Activated CD8-positive, alpha-beta memory T cell treated with anti-CD3 and anti-CD28 coated beads for 4 hours (primary cell): ENCODE results near the gene CFAP299.

Experiments
- DNase-seq, 2 donors: peaks; one replicate each; pipeline ENCODE4 v3.0.0-alpha.2; 2020; ENCODE audit warnings: low read depth in 2 of 2

CFAP299 gene

DNA sequence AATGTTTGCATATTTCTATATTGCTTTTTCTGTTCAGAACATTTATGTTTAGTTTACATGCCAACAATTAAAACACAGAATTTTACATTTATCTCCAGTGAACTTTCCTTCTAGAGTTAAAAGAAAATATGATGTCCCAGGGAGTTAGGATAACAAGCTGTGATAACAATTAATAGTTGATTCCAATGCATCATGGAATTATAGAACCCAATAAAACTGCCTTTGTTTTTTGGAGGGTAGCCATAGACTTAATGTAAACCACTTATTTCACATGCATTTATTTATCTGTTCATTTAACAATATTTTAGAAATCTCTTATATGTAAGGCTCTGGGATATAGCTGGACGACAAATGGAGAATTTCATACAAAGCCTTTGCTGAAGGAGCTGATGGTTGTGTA lies 180.0 kb downstream of the CFAP299 start:
- DNase-seq = no peak

DNA sequence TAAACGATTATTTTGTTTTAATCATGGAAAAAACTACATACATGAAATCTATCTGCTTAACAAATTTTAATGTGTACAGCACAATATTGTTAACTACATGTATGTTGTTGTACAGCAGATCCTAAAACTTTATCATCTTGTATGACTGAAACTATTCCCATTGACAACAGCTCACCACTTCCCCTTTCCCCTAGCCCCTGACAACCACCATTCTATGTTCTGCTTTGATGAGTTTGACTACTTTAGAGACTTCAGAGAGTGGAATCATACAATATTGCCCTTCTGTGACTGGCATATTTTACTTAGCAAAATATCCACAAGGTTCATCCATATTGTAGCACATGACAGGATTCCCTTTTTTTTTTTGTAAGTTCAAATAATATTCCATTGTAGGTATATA lies 185.9 kb downstream of the CFAP299 start:
- no peak for DNase-seq

DNA sequence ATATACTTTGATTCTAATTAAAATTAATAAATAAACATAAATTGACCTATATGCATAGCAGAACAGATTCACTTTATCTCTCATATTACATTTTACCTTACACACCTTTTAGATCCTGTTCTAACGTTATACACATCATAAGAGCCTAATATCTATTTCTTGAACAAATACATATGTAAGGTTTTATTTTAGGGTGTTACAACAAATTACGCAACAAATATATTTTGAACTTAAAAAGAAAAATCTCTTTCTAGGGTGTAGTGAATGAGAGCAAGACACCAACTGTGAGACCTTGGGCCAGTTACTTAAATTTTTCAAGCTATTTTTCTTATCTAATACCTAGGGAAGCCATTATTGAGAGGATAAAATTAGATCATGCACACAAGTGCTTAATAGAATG lies 191.2 kb downstream of the CFAP299 start:
- DNase-seq = no peak

DNA sequence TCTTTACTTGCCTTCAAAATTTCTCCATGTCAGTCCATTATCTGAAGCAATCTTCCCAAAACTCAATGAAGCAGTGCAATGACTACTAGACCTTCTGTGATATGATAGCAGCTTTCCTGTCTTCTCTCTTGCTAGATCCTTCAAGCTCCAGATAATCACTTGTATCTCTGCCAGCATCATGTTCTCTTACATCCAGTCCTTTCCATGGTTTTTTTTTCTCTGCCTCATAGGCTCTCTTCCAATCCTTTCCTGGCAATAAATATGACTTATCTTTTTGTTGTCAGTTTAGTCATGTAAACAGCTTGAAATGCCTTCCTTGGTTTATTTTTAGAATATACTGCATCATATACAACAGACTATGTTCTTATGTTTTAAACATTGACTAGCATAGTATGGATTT lies 193.5 kb downstream of the CFAP299 start:
- no peak for DNase-seq

DNA sequence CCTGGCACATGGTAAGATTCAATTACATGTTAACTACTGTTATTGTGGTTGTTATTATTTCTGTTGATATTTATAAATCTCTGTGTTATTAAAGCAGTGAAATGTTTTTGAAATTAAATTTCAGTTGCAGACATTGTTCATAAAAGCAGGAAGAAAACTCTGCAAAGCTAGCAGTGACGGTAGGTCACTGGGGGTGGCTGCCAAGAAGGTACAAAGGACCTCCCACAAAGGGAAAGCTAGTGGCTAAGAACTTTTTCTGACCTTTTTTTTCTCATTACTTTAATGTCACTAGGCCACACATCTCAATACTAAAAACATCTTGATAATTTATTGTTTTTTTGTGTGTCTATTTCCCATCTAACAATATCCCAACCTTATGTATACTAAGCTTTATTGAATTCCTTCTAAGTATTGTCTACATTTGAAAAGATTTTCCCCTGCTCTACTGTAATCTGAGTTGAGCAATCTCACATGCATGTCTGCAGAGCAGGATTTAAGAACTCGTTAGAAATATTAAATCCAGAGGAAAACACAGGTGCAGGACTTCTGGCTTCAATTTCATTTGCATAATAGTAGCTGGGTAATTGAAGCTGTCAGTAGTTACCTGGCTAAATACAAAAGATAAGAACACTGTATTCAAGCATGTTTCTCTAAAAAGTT lies 197.3 kb downstream of the CFAP299 start:
- no peak for DNase-seq

DNA sequence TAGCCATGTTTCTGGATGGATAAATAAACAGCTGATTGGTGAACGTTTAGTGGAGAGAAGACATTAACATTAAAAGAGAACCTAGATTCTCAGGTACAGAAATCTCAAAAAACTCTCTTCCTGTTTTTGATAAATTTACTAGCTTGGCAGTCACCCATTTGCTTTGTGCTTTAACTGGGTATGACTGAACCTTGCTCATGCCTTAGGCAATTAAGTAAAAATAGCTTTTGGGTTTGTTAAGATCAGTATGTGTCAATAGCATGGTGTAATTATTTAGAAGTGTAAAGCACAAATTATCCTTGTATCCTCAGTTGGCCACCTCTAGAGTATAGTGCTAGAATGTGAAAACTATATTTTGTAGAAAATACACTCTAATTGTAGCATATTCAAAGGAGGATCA lies 200.0 kb downstream of the CFAP299 start:
- no peak for DNase-seq

DNA sequence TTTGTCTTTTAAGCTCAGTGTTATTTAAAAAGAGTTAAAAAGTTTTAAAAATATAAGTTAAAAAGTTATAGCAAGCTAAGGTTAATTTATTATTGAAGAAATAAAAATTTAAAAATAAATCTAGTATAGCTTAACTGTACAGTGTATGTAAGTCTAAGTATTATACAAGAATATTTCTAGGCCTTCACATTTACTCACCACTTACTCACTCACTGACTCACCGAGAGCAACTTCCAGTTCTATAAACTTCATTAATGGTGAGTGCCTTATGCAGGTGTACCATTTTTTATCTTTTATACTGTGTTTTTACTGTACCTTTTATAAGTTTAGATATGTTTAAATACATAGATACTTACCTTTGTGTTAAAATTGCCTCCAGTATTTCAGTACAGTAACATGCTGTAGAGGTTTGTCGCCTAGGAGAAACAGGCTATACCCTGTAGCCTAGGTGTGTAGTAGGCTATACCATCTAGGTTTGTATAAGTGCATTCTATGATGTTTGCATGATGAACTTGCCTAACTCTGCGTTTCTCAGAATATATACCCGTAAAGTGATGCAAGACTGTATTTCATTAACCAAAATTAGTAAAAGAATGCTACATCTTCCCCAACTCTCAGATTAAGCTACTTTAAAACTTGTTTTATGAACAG lies 202.9 kb downstream of the CFAP299 start:
- no peak for DNase-seq

DNA sequence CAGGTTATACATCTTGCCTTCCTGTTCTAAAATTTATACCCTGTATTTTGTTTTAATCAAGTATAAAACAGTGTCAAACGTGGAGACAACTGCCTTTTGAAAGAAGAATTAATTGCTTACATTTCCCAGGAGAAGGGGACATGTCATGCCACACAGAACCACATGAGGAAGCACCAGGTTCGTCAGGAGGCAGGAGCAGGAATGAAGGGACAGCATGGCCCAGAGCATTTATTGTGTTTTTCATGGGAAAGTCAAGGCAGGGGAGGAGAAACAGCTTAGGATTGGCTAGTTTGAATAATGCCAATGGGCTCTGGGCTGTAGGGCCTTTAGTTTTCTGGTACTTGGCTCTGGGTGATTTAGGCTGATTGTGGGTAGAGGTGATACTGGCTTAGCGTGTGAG lies 203.7 kb downstream of the CFAP299 start:
- DNase-seq = no peak

DNA sequence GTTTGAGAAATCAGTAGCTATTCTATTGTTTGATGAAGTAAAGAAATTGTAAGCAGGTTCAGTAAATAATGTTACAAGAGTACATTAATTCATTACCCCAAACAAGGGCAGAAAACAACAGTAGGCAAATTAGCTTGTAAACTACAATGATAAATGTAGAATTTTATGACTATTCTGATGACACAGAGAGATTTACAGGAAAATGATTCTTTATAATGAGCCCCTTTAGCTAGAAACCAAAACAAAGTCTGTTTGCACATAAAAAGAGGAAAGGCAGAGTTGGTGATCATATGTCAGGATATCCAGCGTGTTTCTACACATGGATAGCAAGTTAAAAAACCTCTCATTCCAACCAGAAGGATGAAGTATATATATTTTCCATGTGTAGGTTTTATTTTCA lies 204.8 kb downstream of the CFAP299 start:
- DNase-seq = no peak

DNA sequence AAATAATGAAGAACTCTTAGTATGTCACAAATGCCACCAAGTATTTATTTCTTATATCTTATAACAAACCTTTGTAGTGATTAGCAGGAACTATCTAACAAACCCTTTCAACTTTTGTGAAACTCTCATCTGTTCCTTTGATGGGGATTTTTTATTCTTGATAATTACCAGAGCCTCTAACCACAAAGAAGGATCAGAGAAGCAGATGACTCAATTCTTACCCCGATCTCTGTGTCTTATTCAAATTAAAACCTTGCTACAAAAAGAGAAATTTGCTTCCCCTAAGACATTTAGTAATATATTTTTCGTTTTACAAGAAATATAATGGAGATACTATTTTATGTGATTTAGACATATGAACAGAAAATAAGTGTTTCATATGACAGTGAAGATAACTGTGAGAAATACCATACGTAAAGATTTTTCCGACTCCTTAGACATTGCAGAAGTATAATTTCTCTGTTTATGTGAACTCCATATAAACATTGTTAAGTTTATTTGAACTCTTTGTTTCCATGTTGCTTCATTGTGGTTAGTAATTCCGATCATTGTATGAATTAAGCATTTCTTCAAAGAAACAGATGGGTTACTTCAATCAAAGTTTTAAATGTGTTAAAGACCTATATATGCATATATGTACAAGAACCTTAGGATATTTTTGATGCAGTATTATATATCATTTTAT lies 205.4 kb downstream of the CFAP299 start:
- no peak for DNase-seq

DNA sequence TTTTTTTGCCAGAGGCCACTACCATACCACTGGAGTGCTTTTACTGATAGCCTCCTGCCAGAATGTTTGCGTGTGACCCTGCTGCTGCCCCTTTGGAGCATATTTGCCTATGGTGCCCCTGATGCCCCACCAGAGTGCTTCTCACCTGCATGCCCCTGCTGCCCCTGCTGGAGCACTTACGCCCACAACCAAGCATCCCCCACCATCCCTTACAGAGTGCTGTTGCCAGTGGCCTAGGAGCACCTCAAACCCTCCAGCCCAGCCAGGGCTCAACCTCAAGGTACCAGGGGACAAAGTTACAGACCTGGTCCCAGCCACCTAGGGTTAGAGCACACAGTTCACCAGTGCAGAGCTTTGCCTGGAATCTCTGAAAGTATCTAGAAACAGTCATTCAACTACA lies 207.2 kb downstream of the CFAP299 start:
- DNase-seq = no peak

DNA sequence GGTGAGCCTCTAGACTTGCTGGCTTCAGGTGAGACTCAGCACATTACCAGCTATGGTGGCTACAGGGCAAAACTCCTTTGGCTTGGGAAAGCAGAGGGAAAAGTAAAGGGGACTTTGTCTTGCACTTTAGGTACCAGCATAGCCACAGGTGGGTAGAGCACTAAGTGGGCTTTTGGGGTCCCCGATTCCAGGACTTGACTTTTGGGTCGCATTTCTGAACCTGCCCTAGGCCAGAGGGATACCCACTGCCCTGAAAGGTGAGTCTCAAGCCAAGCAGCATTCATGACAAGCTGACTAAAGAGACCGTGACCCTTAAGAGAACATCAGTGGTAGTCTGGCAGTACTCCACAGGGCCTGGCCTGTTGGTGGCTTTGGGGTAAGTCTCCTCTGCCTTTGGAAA lies 224.8 kb downstream of the CFAP299 start:
- no peak for DNase-seq

DNA sequence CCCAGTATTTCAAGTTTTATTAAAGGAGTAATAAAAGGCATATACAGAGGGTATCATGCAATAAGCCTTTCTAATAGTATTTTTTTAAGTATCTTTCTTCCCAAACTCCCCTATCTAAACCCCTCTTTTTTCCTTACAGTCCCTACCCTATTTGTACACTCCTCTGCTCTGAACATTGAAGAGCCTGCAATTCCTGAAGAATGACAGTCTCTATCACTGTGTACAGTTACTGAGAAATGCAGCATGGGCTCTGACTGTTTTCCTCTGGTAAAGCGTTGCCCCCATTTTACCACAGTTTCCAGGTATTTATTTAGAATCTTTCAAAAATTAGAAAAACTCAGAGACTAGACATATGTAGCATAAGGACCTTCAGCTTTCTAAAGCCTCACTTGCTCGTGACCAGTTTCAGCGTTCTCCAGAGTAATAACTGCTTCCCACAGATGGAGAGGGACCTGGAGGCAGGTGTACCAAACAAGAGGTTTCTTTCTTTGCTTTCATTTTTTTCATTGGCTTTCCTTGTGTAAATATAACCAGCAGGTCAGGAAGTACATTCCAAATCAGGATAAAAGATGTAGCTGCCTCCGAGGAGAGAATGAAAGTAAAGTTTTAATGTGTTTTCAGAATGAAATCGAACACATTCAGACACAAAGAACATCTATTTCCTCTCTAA lies 230.8 kb downstream of the CFAP299 start:
- no peak for DNase-seq

DNA sequence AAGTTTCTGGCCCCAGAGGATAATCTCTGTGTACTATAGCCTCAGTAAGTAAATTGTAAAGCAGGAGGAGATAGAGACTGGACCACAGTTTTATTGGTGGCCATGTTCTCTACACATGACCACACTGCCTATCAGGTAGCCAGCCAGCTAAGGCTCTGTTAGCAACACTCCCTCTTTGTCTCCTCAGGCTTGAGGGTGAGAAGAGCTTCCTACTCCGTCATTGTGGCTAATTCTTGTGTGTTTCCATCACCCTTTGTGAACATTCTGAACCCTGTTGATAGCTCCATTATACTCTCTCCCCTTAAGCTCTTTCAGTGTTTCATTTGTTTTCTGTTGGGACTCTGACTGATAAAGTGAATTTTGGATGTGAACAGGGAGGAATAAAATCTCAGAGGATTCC lies 233.4 kb downstream of the CFAP299 start:
- no peak for DNase-seq

DNA sequence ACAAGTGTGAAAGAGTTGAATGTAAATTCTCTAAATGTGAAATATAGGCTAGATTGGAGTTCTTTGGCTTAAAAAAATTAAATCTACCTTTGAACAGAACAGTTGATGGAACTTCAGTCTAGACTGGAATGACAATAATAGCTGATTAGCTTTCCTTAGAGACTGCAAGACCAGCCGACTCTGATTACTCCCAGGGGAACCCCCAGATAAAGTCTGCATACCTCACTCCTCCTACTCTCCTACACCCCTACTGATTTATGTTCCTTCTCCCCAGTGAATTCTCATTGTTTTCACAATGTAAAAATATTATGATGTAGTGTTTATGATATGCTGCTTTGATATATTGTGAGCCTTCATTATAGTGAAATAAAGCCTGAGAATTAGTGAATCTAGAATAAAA lies 241.3 kb downstream of the CFAP299 start:
- no peak for DNase-seq

DNA sequence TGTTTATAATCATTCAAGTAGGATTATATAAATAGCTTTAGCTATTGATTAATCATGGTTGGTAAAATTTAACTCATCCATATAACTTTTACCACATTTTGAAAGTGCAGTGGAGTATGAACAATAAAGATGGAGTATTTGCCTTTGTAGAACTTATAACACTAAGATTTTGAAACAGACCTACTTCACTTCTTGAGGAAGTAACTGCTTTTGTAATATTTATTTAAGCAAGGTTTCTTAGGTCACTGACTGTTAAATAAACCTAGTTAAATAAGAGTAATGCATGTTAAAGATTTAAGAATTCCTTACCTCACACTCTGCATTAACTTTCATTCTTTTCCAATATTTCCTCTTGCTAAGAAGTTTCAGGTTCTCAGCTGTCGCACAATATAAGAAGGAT lies 242.5 kb downstream of the CFAP299 start:
- DNase-seq = no peak

DNA sequence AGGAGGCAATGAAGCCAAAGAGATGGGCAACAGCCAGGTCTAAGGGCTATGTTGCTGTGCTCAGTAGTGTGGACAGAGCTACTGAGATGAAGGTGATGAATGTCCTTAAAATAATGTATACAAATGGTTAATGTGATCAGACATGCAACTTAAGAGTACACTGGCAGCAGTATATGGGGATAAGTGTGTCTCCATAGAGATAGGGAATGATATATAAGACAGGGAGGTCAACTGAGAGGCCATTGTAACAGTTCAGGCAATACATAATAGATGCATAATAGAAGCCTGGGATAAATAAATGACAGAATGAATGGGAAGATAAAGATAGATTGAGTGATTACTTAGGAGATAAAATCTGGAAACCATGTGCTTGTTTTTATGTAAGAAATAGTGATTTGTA lies 250.0 kb downstream of the CFAP299 start:
- DNase-seq = no peak

DNA sequence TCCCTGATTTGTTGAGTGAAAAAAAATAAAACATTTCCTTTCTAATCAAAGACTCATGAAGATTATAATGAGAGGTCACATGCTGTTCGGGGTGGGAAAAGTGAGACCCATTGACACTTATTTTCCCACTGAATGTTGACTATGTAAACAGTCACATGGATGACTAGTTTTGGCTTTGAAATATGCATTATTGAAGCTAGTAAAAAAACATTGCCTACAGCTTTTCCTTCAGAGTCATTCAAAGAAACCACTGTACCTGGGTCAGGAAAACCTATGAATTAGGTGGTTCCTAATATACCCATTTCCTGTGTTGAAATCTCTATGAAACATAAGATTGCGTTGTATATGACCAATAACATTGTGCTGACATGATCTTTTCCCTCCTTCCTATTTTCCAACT lies 251.2 kb downstream of the CFAP299 start:
- DNase-seq = no peak

DNA sequence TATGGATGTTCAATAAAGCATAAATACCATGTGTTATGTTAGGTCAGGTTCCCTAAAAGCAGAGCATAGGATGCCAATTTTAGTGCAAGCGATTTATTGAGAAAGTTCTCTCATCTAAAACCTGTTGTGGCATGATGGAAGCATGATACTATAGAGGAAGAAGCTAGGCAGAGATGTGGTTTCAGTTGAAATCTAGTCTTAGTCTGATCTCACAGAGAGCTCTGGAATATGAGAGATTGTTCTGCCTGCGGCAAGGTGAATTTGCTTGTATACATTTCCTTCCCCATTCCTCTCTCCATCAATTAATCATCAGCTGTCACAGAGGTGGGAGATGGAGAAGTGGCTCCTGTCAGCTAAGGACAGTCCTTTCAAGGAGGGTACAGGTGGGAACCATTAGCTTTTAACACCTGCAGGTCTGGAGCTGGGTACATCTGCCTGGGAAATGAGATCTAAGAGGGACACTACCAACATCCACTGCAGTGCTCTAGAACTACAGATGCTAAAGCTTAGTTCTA lies 252.4 kb downstream of the CFAP299 start:
- no peak for DNase-seq

DNA sequence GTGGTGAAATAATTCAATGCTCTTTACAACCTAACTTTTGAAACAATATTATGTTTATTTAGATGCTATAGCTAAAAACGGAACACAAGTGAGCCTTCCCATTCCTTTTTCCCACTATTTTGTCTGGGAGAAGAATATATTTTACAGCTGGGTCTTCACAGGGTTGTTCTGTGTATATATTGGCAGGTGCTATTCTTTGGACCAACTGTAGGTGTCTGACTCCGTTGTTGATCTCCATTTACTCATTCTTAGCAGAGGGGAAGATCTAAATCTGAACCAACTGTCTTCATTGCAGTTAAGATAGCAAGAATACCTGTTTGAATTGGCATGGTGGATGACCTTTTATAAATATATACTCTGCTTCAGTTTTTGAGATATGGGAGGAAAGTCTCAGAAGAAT lies 257.4 kb downstream of the CFAP299 start:
- no peak for DNase-seq

DNA sequence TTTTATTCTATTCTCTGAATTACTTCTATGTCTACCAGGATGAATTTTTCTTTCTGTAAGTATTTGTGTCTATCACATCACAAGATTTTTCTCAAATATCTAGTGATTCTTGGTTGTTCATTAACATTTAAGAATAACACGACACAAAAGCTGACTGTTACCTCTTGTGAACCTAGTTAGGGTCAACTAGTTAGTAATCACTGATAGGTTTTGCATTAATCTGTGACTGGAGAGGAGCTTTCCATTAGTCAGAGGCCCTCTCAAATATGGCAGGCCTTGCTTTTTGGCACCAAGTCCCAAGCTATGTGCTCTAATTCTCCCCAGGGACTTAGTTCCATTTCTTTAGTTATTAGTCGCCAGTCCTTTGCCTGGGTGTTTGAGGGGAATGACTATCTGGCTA lies 259.2 kb downstream of the CFAP299 start:
- no peak for DNase-seq

DNA sequence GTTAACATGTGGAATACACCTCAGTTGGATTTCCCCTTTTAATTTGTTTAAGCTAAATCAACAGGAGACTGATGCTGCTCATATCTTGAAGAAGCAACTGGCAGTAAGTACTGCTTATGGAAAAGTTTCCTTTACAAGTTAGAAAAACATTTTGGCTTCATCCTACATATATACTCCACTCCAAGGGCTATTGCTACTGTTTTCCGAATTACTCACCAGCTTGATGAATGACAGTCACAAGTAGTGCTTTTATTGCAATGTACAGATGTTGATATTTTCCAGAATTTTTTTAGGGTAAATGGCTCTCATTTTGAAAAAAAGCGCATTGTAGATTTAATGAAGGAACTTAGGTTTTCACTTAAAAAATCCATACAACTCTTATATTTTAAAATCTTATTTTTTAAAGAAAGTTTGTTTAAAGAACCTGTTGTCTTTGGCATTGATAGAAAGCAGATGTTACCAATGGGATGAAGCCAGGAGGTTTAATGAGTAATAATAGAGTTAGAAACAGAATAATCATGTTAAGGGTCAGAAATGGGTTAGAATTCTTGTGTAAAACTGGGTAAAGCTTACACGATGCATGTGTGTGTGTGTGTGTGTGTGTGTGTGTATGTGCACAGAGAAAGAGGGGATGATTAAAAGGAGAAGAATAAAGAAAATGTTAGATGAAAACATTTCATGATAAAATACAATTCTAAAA lies 272.9 kb downstream of the CFAP299 start:
- DNase-seq = no peak
